ENCODE measurements around the gene BMP5.

DNA sequence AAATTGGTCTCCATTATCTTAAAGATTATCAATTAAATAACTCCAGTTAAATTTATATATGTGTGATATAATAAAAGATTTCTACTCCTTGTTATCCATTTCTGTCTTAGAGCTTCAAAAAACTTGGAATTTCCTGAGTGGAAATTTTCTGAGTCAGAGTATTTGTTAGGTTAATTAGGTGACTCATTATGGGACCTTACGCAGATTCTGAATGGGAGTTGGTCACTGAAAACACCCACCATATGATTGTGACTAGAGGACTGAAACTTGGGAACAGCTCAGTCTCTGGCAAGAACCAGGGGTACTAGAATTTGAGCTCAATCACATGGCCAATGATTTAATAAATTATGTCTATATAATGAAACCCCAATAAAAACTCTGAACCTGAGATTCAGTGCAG lies 171.0 kb downstream of the BMP5 start:
- TF ChIP-seq, protein P1, sequence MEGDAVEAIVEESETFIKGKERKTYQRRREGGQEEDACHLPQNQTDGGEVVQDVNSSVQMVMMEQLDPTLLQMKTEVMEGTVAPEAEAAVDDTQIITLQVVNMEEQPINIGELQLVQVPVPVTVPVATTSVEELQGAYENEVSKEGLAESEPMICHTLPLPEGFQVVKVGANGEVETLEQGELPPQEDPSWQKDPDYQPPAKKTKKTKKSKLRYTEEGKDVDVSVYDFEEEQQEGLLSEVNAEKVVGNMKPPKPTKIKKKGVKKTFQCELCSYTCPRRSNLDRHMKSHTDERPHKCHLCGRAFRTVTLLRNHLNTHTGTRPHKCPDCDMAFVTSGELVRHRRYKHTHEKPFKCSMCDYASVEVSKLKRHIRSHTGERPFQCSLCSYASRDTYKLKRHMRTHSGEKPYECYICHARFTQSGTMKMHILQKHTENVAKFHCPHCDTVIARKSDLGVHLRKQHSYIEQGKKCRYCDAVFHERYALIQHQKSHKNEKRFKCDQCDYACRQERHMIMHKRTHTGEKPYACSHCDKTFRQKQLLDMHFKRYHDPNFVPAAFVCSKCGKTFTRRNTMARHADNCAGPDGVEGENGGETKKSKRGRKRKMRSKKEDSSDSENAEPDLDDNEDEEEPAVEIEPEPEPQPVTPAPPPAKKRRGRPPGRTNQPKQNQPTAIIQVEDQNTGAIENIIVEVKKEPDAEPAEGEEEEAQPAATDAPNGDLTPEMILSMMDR (IDR thresholded peaks at IDR 0.05; ENCODE audit: low read depth, low read length, poor library complexity, severe bottlenecking) = no peak
- TF ChIP-seq EZH2phosphoT487 (IDR thresholded peaks at IDR 0.05; ENCODE audit: borderline replicate concordance, low read length) = no peak
